Activated naive CD8-positive, alpha-beta T cell treated with anti-CD3 and anti-CD28 coated beads for 36 hours (primary cell): ENCODE data around the gene TNIP3. TPM values are rescaled to one million over a fixed set of nuclear protein-coding genes. Genes with fewer than 3 reads are reported as not detected.
"Not testable (repeated sequence)": the region's sequence is repeated elsewhere in the genome, so short reads cannot be mapped to it uniquely, and the experiment has no call there.

ENCODE experiments used
- DNase-seq: peaks from one replicate; pipeline ENCODE4 v3.0.0; 2021
- H3K27ac Mint-ChIP-seq: one replicate; pipeline ENCODE4 v1.8.0; 2022; ENCODE audit warnings: mild to moderate bottlenecking, moderate library complexity, mixed read lengths
- H3K27me3 Mint-ChIP-seq: one replicate; pipeline ENCODE4 v1.8.0; 2022; ENCODE audit warnings: mild to moderate bottlenecking, mixed read lengths
- H3K36me3 Mint-ChIP-seq: one replicate; pipeline ENCODE4 v1.8.0; 2021; ENCODE audit warnings: mild to moderate bottlenecking, mixed read lengths
- H3K4me1 Mint-ChIP-seq: one replicate; pipeline ENCODE4 v1.8.0; 2021; ENCODE audit warnings: mixed read lengths
- H3K4me3 Mint-ChIP-seq: one replicate; pipeline ENCODE4 v1.8.0; 2022; ENCODE audit warnings: mild to moderate bottlenecking, moderate library complexity, mixed read lengths
- H3K9me3 Mint-ChIP-seq: one replicate; pipeline ENCODE4 v1.8.0; 2022; ENCODE audit warnings: mixed read lengths
- total RNA-seq, 2 experiments: library from RNA; stranded (reverse); gene quantifications; one replicate each; pipeline ENCODE4 v1.2.3, GENCODE V29; 2021

Gene TNIP3
- 1 to 10 TPM; 3.3 TPM for total RNA-seq

GRCh38 chr4:121164291-121164690, at the start of gene TNIP3:
Gene TNIP3 (minus strand): TSS chr4:121164321. CDS start chr4:121164125, 196 bp downstream.
- no peak within 1 kb of the TSS for H3K4me3 Mint-ChIP-seq
- no peak within 1 kb of the TSS for H3K27ac Mint-ChIP-seq
- no peaks in the 10 kb centered on the region for H3K9me3 Mint-ChIP-seq
- H3K36me3 Mint-ChIP-seq: no peaks in the 10 kb centered on the region
- H3K27me3 Mint-ChIP-seq: no peaks in the 10 kb centered on the region
- H3K4me1 Mint-ChIP-seq: peaks cover 39% of the 10 kb centered on the region
- no peak for DNase-seq

GRCh38 chr4:121212806-121213205, 48.7 kb upstream of the TNIP3 start:
- H3K27ac Mint-ChIP-seq: no peak overlapping the region
- H3K4me1 Mint-ChIP-seq: peaks cover 9% of the 10 kb centered on the region
- no peak for DNase-seq
- no peak overlapping the region for H3K4me3 Mint-ChIP-seq
- no peaks in the 10 kb centered on the region for H3K9me3 Mint-ChIP-seq
- peaks cover 2% of the 10 kb centered on the region for H3K36me3 Mint-ChIP-seq
- no peaks in the 10 kb centered on the region for H3K27me3 Mint-ChIP-seq

- DNase-seq: no peak
- Mint-ChIP-seq H3K27me3 (no peaks in the 10 kb centered on the region), H3K4me3 (no peak overlapping the region), H3K36me3 (peaks cover 7% of the 10 kb centered on the region), H3K27ac (no peak overlapping the region), H3K4me1 (peaks cover 7% of the 10 kb centered on the region), H3K9me3 (peaks cover 2% of the 10 kb centered on the region)
These were observed 45.0 kb upstream of the TNIP3 start for GRCh38 chr4:121209171-121209570.

- H3K4me1 Mint-ChIP-seq: peaks cover 2% of the 10 kb centered on the region
- H3K27me3 Mint-ChIP-seq: no peaks in the 10 kb centered on the region
- peaks cover 2% of the 10 kb centered on the region for H3K9me3 Mint-ChIP-seq
- peaks cover 6% of the 10 kb centered on the region for H3K36me3 Mint-ChIP-seq
- DNase-seq: no peak
- H3K27ac Mint-ChIP-seq: no peak overlapping the region
- H3K4me3 Mint-ChIP-seq: no peak overlapping the region
These were observed 44.3 kb upstream of the TNIP3 start for GRCh38 chr4:121208244-121209007.

- not testable (repeated sequence) for H3K4me3 Mint-ChIP-seq, H3K36me3 Mint-ChIP-seq, H3K4me1 Mint-ChIP-seq, DNase-seq, H3K27me3 Mint-ChIP-seq, H3K27ac Mint-ChIP-seq, H3K9me3 Mint-ChIP-seq
These were observed 41.7 kb upstream of the TNIP3 start for GRCh38 chr4:121205777-121206176.

GRCh38 chr4:121200795-121201472, 36.8 kb upstream of the TNIP3 start:
- H3K27ac Mint-ChIP-seq: peak overlapping the region; percentile 82
- H3K36me3 Mint-ChIP-seq: peaks cover 6% of the 10 kb centered on the region
- H3K9me3 Mint-ChIP-seq: peaks cover 1% of the 10 kb centered on the region
- peaks cover 24% of the 10 kb centered on the region for H3K4me1 Mint-ChIP-seq
- peak overlapping the region; percentile 7 for H3K4me3 Mint-ChIP-seq
- no peaks in the 10 kb centered on the region for H3K27me3 Mint-ChIP-seq
- DNase-seq: no peak

GRCh38 chr4:121199742-121200561, 35.8 kb upstream of the TNIP3 start:
- Mint-ChIP-seq H3K4me3 (peak overlapping the region; percentile 29), H3K27me3 (no peaks in the 10 kb centered on the region), H3K36me3 (peaks cover 2% of the 10 kb centered on the region), H3K9me3 (no peaks in the 10 kb centered on the region), H3K4me1 (peaks cover 23% of the 10 kb centered on the region), H3K27ac (peak overlapping the region; percentile 82)
- no peak for DNase-seq

- Mint-ChIP-seq H3K4me3 (no peak overlapping the region), H3K27ac (no peak overlapping the region), H3K36me3 (peaks cover 2% of the 10 kb centered on the region), H3K27me3 (no peaks in the 10 kb centered on the region), H3K4me1 (peaks cover 25% of the 10 kb centered on the region), H3K9me3 (no peaks in the 10 kb centered on the region)
- no peak for DNase-seq
These were observed 34.1 kb upstream of the TNIP3 start for GRCh38 chr4:121198251-121198650.

- no peaks in the 10 kb centered on the region for H3K9me3 Mint-ChIP-seq
- no peak for DNase-seq
- no peak overlapping the region for H3K4me3 Mint-ChIP-seq
- H3K36me3 Mint-ChIP-seq: peaks cover 2% of the 10 kb centered on the region
- peaks cover 36% of the 10 kb centered on the region for H3K4me1 Mint-ChIP-seq
- H3K27ac Mint-ChIP-seq: no peak overlapping the region
- H3K27me3 Mint-ChIP-seq: no peaks in the 10 kb centered on the region
These were observed 31.5 kb upstream of the TNIP3 start for GRCh38 chr4:121195649-121196048.

GRCh38 chr4:121192480-121192879, 28.4 kb upstream of the TNIP3 start:
- Mint-ChIP-seq H3K36me3 (peaks cover 2% of the 10 kb centered on the region), H3K4me1 (peaks cover 45% of the 10 kb centered on the region), H3K27ac (no peak overlapping the region), H3K27me3 (no peaks in the 10 kb centered on the region), H3K9me3 (no peaks in the 10 kb centered on the region), H3K4me3 (peak overlapping the region; percentile 51)
- DNase-seq: no peak

GRCh38 chr4:121192013-121192412, 27.9 kb upstream of the TNIP3 start:
- peak overlapping the region; percentile 51 for H3K4me3 Mint-ChIP-seq
- no peaks in the 10 kb centered on the region for H3K27me3 Mint-ChIP-seq
- peaks cover 4% of the 10 kb centered on the region for H3K36me3 Mint-ChIP-seq
- DNase-seq: no peak
- no peak overlapping the region for H3K27ac Mint-ChIP-seq
- no peaks in the 10 kb centered on the region for H3K9me3 Mint-ChIP-seq
- H3K4me1 Mint-ChIP-seq: peaks cover 48% of the 10 kb centered on the region

- H3K27ac Mint-ChIP-seq: no peak overlapping the region
- peaks cover 5% of the 10 kb centered on the region for H3K36me3 Mint-ChIP-seq
- H3K4me3 Mint-ChIP-seq: no peak overlapping the region
- DNase-seq: no peak
- H3K4me1 Mint-ChIP-seq: peaks cover 48% of the 10 kb centered on the region
- H3K27me3 Mint-ChIP-seq: no peaks in the 10 kb centered on the region
- no peaks in the 10 kb centered on the region for H3K9me3 Mint-ChIP-seq
These were observed 27.2 kb upstream of the TNIP3 start for GRCh38 chr4:121191361-121191760.

GRCh38 chr4:121190389-121190788, 26.3 kb upstream of the TNIP3 start:
- no peak overlapping the region for H3K4me3 Mint-ChIP-seq
- peaks cover 48% of the 10 kb centered on the region for H3K4me1 Mint-ChIP-seq
- peak overlapping the region; percentile 4 for H3K27ac Mint-ChIP-seq
- no peak for DNase-seq
- no peaks in the 10 kb centered on the region for H3K9me3 Mint-ChIP-seq
- H3K27me3 Mint-ChIP-seq: no peaks in the 10 kb centered on the region
- peaks cover 5% of the 10 kb centered on the region for H3K36me3 Mint-ChIP-seq

GRCh38 chr4:121189326-121190215, 25.4 kb upstream of the TNIP3 start:
- H3K27ac Mint-ChIP-seq: peak overlapping the region; percentile 4
- H3K9me3 Mint-ChIP-seq: no peaks in the 10 kb centered on the region
- H3K4me1 Mint-ChIP-seq: peaks cover 48% of the 10 kb centered on the region
- H3K4me3 Mint-ChIP-seq: peak overlapping the region; percentile 51
- peak; percentile 33 for DNase-seq
- H3K27me3 Mint-ChIP-seq: no peaks in the 10 kb centered on the region
- peaks cover 5% of the 10 kb centered on the region for H3K36me3 Mint-ChIP-seq
